ENCODE results near the gene IRF3.

The IRF3 gene

GRCh38 chr19:49687566-49688316 is 22.1 kb upstream of the IRF3 start:
- no peak overlapping the region for H3K4me3 ChIP-seq (ENCODE audit: low read depth, low read length)

- no peak overlapping the region for H3K4me3 ChIP-seq (ENCODE audit: low read depth, low read length)
Observed at GRCh38 chr19:49687150-49687549, 21.5 kb upstream of the IRF3 start.

GRCh38 chr19:49686503-49687088 is 20.9 kb upstream of the IRF3 start:
- no peak overlapping the region for H3K4me3 ChIP-seq (ENCODE audit: low read depth, low read length)

- H3K4me3 ChIP-seq (ENCODE audit: low read depth, low read length): no peak overlapping the region
Observed at GRCh38 chr19:49685845-49686332, 20.2 kb upstream of the IRF3 start.

- no peak overlapping the region for H3K4me3 ChIP-seq (ENCODE audit: low read depth, low read length)
Observed at GRCh38 chr19:49684983-49685553, 19.4 kb upstream of the IRF3 start.

GRCh38 chr19:49684251-49684982 is 18.8 kb upstream of the IRF3 start:
- no peak overlapping the region for H3K4me3 ChIP-seq (ENCODE audit: low read depth, low read length)

GRCh38 chr19:49683814-49684250 is 18.2 kb upstream of the IRF3 start:
- no peak overlapping the region for H3K4me3 ChIP-seq (ENCODE audit: low read depth, low read length)

- H3K4me3 ChIP-seq (ENCODE audit: low read depth, low read length): no peak overlapping the region
Observed at GRCh38 chr19:49682274-49682673, 16.6 kb upstream of the IRF3 start.

GRCh38 chr19:49681830-49682229 is 16.2 kb upstream of the IRF3 start:
- H3K4me3 ChIP-seq (ENCODE audit: low read depth, low read length): no peak overlapping the region

- H3K4me3 ChIP-seq (ENCODE audit: low read depth, low read length): no peak overlapping the region
Observed at GRCh38 chr19:49680421-49681351, 15.0 kb upstream of the IRF3 start.

- no peak overlapping the region for H3K4me3 ChIP-seq (ENCODE audit: low read depth, low read length)
Observed at GRCh38 chr19:49679771-49680413, 14.2 kb upstream of the IRF3 start.

- H3K4me3 ChIP-seq (ENCODE audit: low read depth, low read length): no peak overlapping the region
Observed at GRCh38 chr19:49678985-49679770, 13.5 kb upstream of the IRF3 start.

GRCh38 chr19:49677901-49678674 is 12.4 kb upstream of the IRF3 start:
- H3K4me3 ChIP-seq (ENCODE audit: low read depth, low read length): peak overlapping the region; percentile 99

- H3K4me3 ChIP-seq (ENCODE audit: low read depth, low read length): peak within 1 kb of the TSS; percentile 99
Observed at GRCh38 chr19:49677231-49677900, 11.7 kb upstream of the IRF3 start, which contains the start of gene PRMT1. PRMT1 (plus strand) TSS chr19:49677271; CDS start chr19:49677281, 10 bp downstream.

- H3K4me3 ChIP-seq (ENCODE audit: low read depth, low read length): peak overlapping the region; percentile 99
Observed at GRCh38 chr19:49676784-49677230, 11.2 kb upstream of the IRF3 start.

- H3K4me3 ChIP-seq (ENCODE audit: low read depth, low read length): peak overlapping the region; percentile 52
Observed at GRCh38 chr19:49676136-49676783, 10.6 kb upstream of the IRF3 start.
